ENCODE data around the gene MYNN. TPM values are rescaled to one million over a fixed set of nuclear protein-coding genes. Genes with fewer than 3 reads are reported as not detected.
A peak's percentile ranks its signal among the peaks of the same experiment; 100 is the strongest.

MYNN gene
- polyA plus RNA-seq, 3 donors from 2014 or later: 15.1 to 24.9 (median 17.9) TPM

- H3K9me3 Mint-ChIP-seq: no peaks in the 10 kb centered on the region
- no peak overlapping the region for H3K27ac Mint-ChIP-seq
- H3K36me3 Mint-ChIP-seq: peaks cover 11 to 26% (median 19%) of the 10 kb centered on the region in 3 donors
- H3K27me3 Mint-ChIP-seq (ENCODE audit: low read depth in 3 of 3): no peaks in the 10 kb centered on the region
- DNase-seq: no peak
- H3K4me1 Mint-ChIP-seq: peaks cover 4 to 17% of the 10 kb centered on the region in 2 donors
- H3K4me3 Mint-ChIP-seq: no peak overlapping the region
Measured at GRCh38 chr3:169790219-169790618, 17.0 kb downstream of the MYNN start.

DNA sequence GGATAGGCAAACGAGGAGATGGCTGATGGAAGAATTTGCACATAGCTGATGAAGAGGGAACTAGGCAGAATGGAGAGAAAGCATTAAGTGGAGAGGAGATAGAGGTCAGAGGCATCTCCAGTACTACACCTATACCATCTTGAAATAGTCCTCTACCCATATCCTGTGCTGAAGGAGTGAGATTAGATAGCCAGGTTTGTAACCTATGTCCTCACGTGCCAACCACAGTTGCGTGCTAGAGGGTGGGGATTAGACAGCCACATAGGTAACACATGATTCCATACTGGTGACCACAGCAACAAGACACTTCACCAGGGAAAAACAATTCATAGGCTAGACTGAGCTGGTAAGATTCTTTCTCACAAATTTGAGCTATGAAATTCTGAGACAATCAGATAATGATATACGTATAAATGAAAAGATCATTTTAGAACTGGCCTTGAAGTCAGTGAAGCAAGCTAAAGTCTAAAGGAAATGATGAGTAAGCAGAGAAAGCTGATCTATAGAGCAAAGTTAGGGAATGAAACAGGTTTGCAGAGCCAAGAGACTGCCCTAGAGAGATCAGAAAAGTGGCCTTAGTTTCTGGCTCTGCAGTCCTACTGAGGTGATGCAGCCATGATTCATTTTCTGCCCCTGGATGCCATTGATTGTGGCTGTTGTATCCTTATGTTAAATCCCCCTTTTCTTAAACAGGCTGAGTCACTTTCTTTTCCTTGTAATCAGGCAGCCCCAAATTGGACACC lies 17.7 kb downstream of the MYNN start:
- Mint-ChIP-seq H3K9me3 (no peaks in the 10 kb centered on the region), H3K27ac (no peak overlapping the region), H3K27me3 (ENCODE audit: low read depth in 3 of 3) (no peaks in the 10 kb centered on the region), H3K4me1 (peaks cover 4 to 16% of the 10 kb centered on the region in 2 donors), H3K4me3 (no peak overlapping the region), H3K36me3 (peaks cover 7 to 20% (median 13%) of the 10 kb centered on the region in 3 donors)
- no peak for DNase-seq

- H3K27ac Mint-ChIP-seq: no peak overlapping the region
- no peaks in the 10 kb centered on the region for H3K27me3 Mint-ChIP-seq (ENCODE audit: low read depth in 3 of 3)
- H3K9me3 Mint-ChIP-seq: no peaks in the 10 kb centered on the region
- no peak for DNase-seq
- peaks cover 3 to 8% (median 4%) of the 10 kb centered on the region in 3 donors for H3K36me3 Mint-ChIP-seq
- peaks cover 4 to 9% of the 10 kb centered on the region in 2 donors for H3K4me1 Mint-ChIP-seq
- no peak overlapping the region for H3K4me3 Mint-ChIP-seq
Measured at GRCh38 chr3:169792359-169792758, 19.2 kb downstream of the MYNN start.

DNA sequence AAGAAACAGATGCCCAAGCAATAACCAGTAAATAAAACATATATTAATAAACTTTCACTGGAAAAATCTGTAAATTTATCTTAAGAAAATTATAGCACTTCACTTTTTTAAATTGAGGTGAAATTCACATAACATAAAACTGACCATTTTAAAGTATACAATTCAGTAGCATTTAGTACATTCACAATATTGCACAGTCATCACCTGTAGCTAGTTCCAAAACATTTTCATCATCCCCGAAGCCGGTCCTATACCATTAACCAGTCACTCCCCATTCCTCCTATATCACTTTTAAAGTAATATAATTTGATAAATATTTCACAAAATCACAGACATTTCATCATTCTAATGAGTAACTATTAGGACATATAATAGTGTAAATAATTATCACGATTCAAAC lies 31.5 kb downstream of the MYNN start:
- H3K27ac Mint-ChIP-seq: no peak overlapping the region
- no peaks in the 10 kb centered on the region for H3K9me3 Mint-ChIP-seq
- H3K4me1 Mint-ChIP-seq: no peaks in the 10 kb centered on the region
- no peak overlapping the region for H3K4me3 Mint-ChIP-seq
- DNase-seq: no peak
- peaks cover 0 to 3% (median 0%) of the 10 kb centered on the region in 3 donors for H3K36me3 Mint-ChIP-seq
- no peaks in the 10 kb centered on the region for H3K27me3 Mint-ChIP-seq (ENCODE audit: low read depth in 3 of 3)

DNA sequence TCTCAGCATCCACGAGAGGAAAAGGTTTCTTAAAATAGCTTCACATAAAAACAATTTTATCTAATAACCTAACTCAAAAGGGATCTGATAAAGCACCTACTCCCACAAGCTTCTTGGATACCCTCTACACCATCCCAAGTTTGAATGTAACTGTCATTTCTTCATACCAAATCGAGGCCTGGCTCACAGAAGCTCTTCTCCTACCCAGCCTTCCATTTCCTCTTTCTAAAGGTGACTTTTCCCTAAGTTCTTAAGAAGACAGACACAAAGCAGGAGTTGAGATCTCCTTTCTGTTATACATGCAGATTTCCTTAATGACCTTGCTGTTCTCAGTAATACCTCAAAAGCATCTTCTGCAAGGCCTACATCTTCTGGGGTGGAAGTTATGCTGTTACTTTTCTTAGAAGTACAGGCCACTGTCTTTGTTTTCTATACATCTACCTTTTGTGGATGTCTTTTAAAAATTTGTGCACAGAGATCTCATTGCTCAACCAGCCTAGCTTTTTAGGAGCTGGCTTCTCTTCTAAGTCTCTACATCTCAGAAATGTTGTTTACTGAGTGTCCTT lies 36.1 kb downstream of the MYNN start:
- H3K4me1 Mint-ChIP-seq: peaks cover 24 to 26% of the 10 kb centered on the region in 2 donors
- H3K36me3 Mint-ChIP-seq: no peaks in the 10 kb centered on the region
- H3K9me3 Mint-ChIP-seq: no peaks in the 10 kb centered on the region
- no peak overlapping the region for H3K27ac Mint-ChIP-seq
- H3K27me3 Mint-ChIP-seq (ENCODE audit: low read depth in 3 of 3): peaks cover 1 to 7% (median 6%) of the 10 kb centered on the region in 3 donors
- DNase-seq: no peak
- H3K4me3 Mint-ChIP-seq: no peak overlapping the region

GRCh38 chr3:169811631-169812331 lies 38.6 kb downstream of the MYNN start:
- peak in 1 of 3 donors; percentile 2 for DNase-seq
- peaks cover 27 to 28% of the 10 kb centered on the region in 2 donors for H3K4me1 Mint-ChIP-seq
- peaks cover 0 to 4% (median 3%) of the 10 kb centered on the region in 3 donors for H3K36me3 Mint-ChIP-seq
- peaks cover 5 to 8% (median 7%) of the 10 kb centered on the region in 3 donors for H3K27me3 Mint-ChIP-seq (ENCODE audit: low read depth in 3 of 3)
- H3K4me3 Mint-ChIP-seq: peak overlapping the region; percentile 84 to 96 (median 87)
- H3K9me3 Mint-ChIP-seq: peaks cover 0 to 10% (median 8%) of the 10 kb centered on the region in 6 donors
- H3K27ac Mint-ChIP-seq: peak overlapping the region in 4 of 6 donors; percentile 20 to 68 (median 47)

DNA sequence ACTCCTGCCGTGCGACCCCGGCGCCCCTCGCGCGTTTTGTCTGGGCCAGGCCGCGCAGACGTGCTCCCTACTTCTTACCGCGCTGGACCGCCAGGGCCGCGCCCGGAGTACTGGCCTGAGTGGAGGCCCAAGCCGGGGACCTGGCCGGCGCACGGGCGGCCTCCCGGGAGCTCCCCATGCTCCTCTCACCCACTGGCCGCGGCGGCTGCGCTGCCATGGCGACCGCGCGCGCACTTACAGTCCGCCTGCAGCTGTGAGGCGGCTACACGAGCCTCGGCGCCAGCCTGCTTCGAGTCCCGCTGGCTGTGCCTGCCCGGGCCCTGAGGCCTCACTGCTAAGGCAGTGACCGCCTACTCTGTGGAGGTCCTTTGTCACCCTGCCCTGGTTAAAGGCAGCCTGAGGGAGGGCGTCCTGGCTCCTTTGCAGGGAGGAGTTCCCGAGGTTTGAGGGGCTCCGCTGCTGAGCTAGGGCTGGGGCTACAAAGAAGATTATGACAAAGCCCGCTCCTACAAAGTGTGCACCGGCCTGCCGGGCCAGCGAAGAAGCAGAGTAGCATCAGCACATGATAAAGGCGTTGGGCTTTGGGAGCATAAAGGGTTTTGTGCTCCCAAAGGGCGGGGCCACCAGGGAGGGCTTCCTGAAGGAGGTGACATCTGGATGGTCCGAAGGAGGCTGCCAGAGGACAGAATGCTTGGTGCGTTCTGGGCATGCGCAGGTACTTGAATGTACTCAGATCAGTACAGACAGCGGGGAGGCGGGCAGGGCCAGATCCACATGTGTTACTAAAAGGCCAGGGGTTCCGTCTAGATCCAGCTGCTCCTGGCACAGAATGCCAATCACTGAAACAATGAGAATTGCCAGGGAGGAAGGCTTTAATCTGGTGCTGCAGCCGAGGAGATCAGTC lies 39.4 kb downstream of the MYNN start, which contains the start of the genes LRRC34 and LRRIQ4:
TSS of gene LRRC34 (minus strand) at position 573 of the 904 bp plus-strand sequence. CDS start at position 217, 356 bp downstream.
TSS of gene LRRIQ4 (plus strand) at position 539 of the 904 bp plus-strand sequence. CDS start 9,052 bp downstream, outside the sequence.
- peaks cover 0 to 10% (median 8%) of the 10 kb centered on the region in 6 donors for H3K9me3 Mint-ChIP-seq
- peak within 1 kb of the TSS; percentile 65 to 88 (median 78) for H3K27ac Mint-ChIP-seq
- peaks cover 5 to 9% (median 7%) of the 10 kb centered on the region in 3 donors for H3K27me3 Mint-ChIP-seq (ENCODE audit: low read depth in 3 of 3)
- peaks cover 0 to 4% (median 3%) of the 10 kb centered on the region in 3 donors for H3K36me3 Mint-ChIP-seq
- DNase-seq: peak; percentile 60 to 63 (median 60)
- H3K4me3 Mint-ChIP-seq: peak within 1 kb of the TSS; percentile 85 to 96 (median 89)
- H3K4me1 Mint-ChIP-seq: peaks cover 27 to 28% of the 10 kb centered on the region in 2 donors

DNA sequence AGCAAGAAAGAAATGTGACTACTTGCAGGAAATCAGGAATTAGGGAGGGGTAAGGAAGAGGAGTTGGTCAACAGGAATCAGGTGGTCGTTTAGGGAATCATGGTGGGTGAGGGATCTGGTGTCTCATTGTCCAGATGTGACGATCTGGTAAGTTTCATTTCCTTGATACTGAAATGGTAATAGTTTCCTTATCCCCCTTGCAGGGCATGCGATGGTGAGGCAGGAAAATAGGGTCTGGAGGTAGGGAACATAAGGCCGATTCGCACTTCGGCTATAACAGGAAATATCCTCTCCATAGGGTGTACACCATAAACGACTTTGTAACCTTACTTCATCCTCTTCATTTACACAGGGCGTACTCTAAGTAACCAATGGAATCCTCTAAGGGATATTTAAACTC lies 40.1 kb downstream of the MYNN start:
- peak overlapping the region; percentile 60 to 88 (median 78) for H3K27ac Mint-ChIP-seq
- H3K4me3 Mint-ChIP-seq: peak overlapping the region; percentile 85 to 96 (median 89)
- peaks cover 27 to 28% of the 10 kb centered on the region in 2 donors for H3K4me1 Mint-ChIP-seq
- H3K9me3 Mint-ChIP-seq: peaks cover 0 to 10% (median 8%) of the 10 kb centered on the region in 6 donors
- H3K36me3 Mint-ChIP-seq: peaks cover 0 to 4% (median 3%) of the 10 kb centered on the region in 3 donors
- H3K27me3 Mint-ChIP-seq (ENCODE audit: low read depth in 3 of 3): peaks cover 5 to 12% (median 7%) of the 10 kb centered on the region in 3 donors
- peak in 2 of 3 donors; percentile 1 to 12 for DNase-seq

GRCh38 chr3:169813757-169814517 lies 40.7 kb downstream of the MYNN start:
- Mint-ChIP-seq H3K36me3 (peaks cover 0 to 4% (median 3%) of the 10 kb centered on the region in 3 donors), H3K9me3 (peaks cover 0 to 10% (median 8%) of the 10 kb centered on the region in 6 donors), H3K4me1 (peaks cover 27 to 28% of the 10 kb centered on the region in 2 donors), H3K4me3 (peak overlapping the region; percentile 85 to 96 (median 89)), H3K27me3 (ENCODE audit: low read depth in 3 of 3) (peaks cover 5 to 12% (median 7%) of the 10 kb centered on the region in 3 donors), H3K27ac (peak overlapping the region; percentile 18 to 88 (median 78))
- DNase-seq: peak; percentile 72 to 78 (median 74)

- DNase-seq: no peak
- Mint-ChIP-seq H3K9me3 (peaks cover 0 to 10% (median 8%) of the 10 kb centered on the region in 6 donors), H3K4me1 (peaks cover 27 to 28% of the 10 kb centered on the region in 2 donors), H3K4me3 (no peak overlapping the region), H3K36me3 (peaks cover 0 to 4% (median 3%) of the 10 kb centered on the region in 3 donors), H3K27me3 (ENCODE audit: low read depth in 3 of 3) (peaks cover 5 to 14% (median 11%) of the 10 kb centered on the region in 3 donors), H3K27ac (no peak overlapping the region)
Measured at GRCh38 chr3:169815590-169816150, 42.5 kb downstream of the MYNN start.

DNA sequence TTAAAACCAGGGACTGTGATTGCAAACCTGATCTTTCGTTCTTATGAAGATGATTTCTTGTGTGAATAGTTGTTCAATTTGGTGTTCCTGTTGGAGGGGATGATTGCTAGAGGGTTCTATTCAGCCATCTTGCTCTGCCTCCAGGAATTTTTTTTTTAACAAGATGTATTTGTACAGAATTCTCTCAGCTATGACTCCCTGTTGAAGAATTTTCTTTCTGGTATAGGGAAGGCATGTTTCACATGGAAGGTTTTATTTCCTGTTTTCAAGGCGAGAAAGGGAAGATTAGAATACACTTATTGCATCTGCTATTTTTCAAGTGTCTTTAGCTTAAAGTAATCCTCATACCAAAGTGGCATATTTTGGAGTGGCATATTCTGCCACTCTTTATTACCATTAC lies 45.1 kb downstream of the MYNN start:
- Mint-ChIP-seq H3K27ac (no peak overlapping the region), H3K4me1 (peaks cover 12 to 13% of the 10 kb centered on the region in 2 donors), H3K9me3 (peaks cover 0 to 10% (median 8%) of the 10 kb centered on the region in 6 donors), H3K4me3 (no peak overlapping the region), H3K27me3 (ENCODE audit: low read depth in 3 of 3) (peaks cover 4 to 14% (median 13%) of the 10 kb centered on the region in 3 donors), H3K36me3 (peaks cover 0 to 4% (median 3%) of the 10 kb centered on the region in 3 donors)
- DNase-seq: no peak

DNA sequence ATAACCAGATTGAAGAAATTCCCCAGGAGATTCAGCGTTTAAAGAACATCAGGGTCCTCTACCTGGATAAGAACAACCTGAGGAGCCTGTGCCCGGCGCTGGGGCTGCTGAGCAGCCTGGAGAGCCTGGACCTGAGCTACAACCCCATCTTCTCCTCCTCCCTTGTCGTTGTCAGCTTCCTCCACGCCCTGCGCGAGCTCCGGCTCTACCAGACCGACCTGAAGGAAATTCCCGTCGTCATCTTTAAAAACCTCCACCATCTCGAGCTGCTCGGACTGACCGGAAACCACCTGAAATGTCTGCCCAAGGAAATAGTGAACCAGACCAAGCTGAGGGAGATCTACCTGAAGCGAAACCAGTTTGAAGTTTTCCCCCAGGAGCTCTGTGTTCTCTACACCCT lies 48.9 kb downstream of the MYNN start:
- DNase-seq: no peak
- no peak overlapping the region for H3K27ac Mint-ChIP-seq
- no peak overlapping the region for H3K4me3 Mint-ChIP-seq
- H3K9me3 Mint-ChIP-seq: peaks cover 0 to 4% (median 0%) of the 10 kb centered on the region in 6 donors
- no peaks in the 10 kb centered on the region for H3K36me3 Mint-ChIP-seq
- peaks cover 2 to 12% (median 8%) of the 10 kb centered on the region in 3 donors for H3K27me3 Mint-ChIP-seq (ENCODE audit: low read depth in 3 of 3)
- H3K4me1 Mint-ChIP-seq: no peaks in the 10 kb centered on the region
